GM12878 (cell line): ENCODE measurements around the gene SEC63. TPM values are rescaled to one million over a fixed set of nuclear protein-coding genes. Genes with fewer than 3 reads are reported as not detected.

Source experiments
- ATAC-seq: fragments of 200-7000 bp; cut with Tn5 transposase; 3 replicates; pipeline ENCODE4 v1.9.1; 2020; ENCODE audit warnings: mild to moderate bottlenecking, moderate library complexity
- BruUV-seq: library from RNA; stranded (reverse); fragments of 400-500 nt; replicated peaks from 2 replicates; lab custom pipeline; 2021; lab: Mats Ljungman, UMichigan
- CTCF ChIA-PET: fragments of 300-600 bp; sonication (Branson Sonifier 250); formaldehyde crosslinking; extraction: SDS; loops from one replicate; lab custom pipeline; 2021; ENCODE audit warnings: inconsistent platforms; lab: Yijun Ruan, JAX
- POLR2A ChIA-PET: fragments of 350-600 bp; formaldehyde crosslinking; extraction: SDS; loops from one replicate; lab custom pipeline; 2021; ENCODE audit warnings: inconsistent platforms; lab: Charles Lee
- RAD21 ChIA-PET: fragments of 300-600 bp; sonication (Branson Sonifier 250); formaldehyde crosslinking; loops from one replicate; lab custom pipeline; 2023; ENCODE audit warnings: antibody characterized with exemption; ENCODE audit not compliant: unreplicated experiment; lab: Charles Lee
- SMC1A ChIA-PET: fragments of 300-600 bp; sonication (Branson Sonifier 250); formaldehyde crosslinking; loops from one replicate; lab custom pipeline; 2023; ENCODE audit not compliant: unreplicated experiment, uncharacterized antibody; lab: Charles Lee
- DNase-seq: peaks from one replicate; pipeline ENCODE4 v3.0.0-alpha.2; 2011; ENCODE audit warnings: low read depth, low spot score
- FAIRE-seq: peaks from 3 replicates; lab custom pipeline; 2011; peaks lifted over from hg19 to GRCh38; lab: Jason Lieb, UNC
- H2AFZ ChIP-seq: 2 replicates; pipeline ENCODE4 v1.6.0; 2011; ENCODE audit warnings: low read depth, low read length, control low read depth; ENCODE audit not compliant: control insufficient read depth
- H3K27ac ChIP-seq: 2 replicates; pipeline ENCODE4 v1.5.1; 2011; ENCODE audit warnings: control low read depth; ENCODE audit not compliant: control insufficient read depth, insufficient read depth
- H3K27me3 ChIP-seq, 2 experiments: replicated peaks in 1 of 2; 2 replicates each; pipeline versions ENCODE4 v1.6.0 to v1.6.1; 2011; ENCODE audit warnings: low read length in 1 of 2; ENCODE audit not compliant: control insufficient read depth in 2 of 2, insufficient read depth in 2 of 2
- H3K36me3 ChIP-seq, 2 experiments: 2 replicates each; pipeline ENCODE4 v1.5.1; 2011; ENCODE audit warnings: low read length in 1 of 2; ENCODE audit not compliant: control insufficient read depth in 2 of 2, insufficient read depth in 2 of 2
- H3K4me1 ChIP-seq: 2 replicates; pipeline ENCODE4 v1.6.1; 2011; ENCODE audit warnings: mild to moderate bottlenecking, low read length, moderate library complexity, mixed read lengths; ENCODE audit not compliant: control insufficient read depth, insufficient read depth
- H3K4me2 ChIP-seq: 2 replicates; pipeline ENCODE4 v1.6.0; 2011; ENCODE audit warnings: control low read depth; ENCODE audit not compliant: control insufficient read depth, insufficient read depth
- H3K4me3 ChIP-seq: fragments of 200-600 bp; sonication (generic); 2 replicates; pipeline ENCODE4 v1.5.1; 2016
- H3K79me2 ChIP-seq: 2 replicates; pipeline ENCODE4 v1.6.0; 2011; ENCODE audit warnings: low read length; ENCODE audit not compliant: control insufficient read depth, insufficient read depth
- H3K9ac ChIP-seq: 2 replicates; pipeline ENCODE4 v1.8.0; 2011; ENCODE audit warnings: low read length, control low read depth, mixed read lengths; ENCODE audit not compliant: control insufficient read depth, insufficient read depth
- H3K9me3 ChIP-seq: replicated peaks from 3 replicates; pipeline ENCODE4 v1.5.1; 2011; ENCODE audit warnings: mild to moderate bottlenecking, low read length; ENCODE audit not compliant: control insufficient read depth, insufficient read depth
- H4K20me1 ChIP-seq: 2 replicates; pipeline ENCODE4 v1.6.0; 2011; ENCODE audit not compliant: control insufficient read depth, insufficient read depth
- BACH1 ChIP-seq: fragments of 450-650 bp; IDR thresholded peaks from 2 replicates; pipeline ENCODE4 v1.6.1; 2017; ENCODE audit warnings: mild to moderate bottlenecking, borderline replicate concordance
- CBX5 ChIP-seq: sonication (generic); IDR thresholded peaks from 2 replicates; pipeline ENCODE4 v1.6.1; 2016; ENCODE audit warnings: low read depth, moderate library complexity, mild to moderate bottlenecking, inconsistent platforms
- CREB1 ChIP-seq: IDR thresholded peaks from 2 replicates; pipeline ENCODE4 v1.6.1; 2012; ENCODE audit warnings: low read depth, mild to moderate bottlenecking, inconsistent platforms
- JUNB ChIP-seq: IDR thresholded peaks from 2 replicates; pipeline ENCODE4 v1.6.1; 2016; ENCODE audit warnings: antibody characterized with exemption, mild to moderate bottlenecking
- MTA3 ChIP-seq: IDR thresholded peaks from 2 replicates; pipeline ENCODE4 v1.6.1; 2012; ENCODE audit warnings: low read length, inconsistent platforms, borderline replicate concordance
- MXI1 ChIP-seq: fragments of 150-350 bp; IDR thresholded peaks from 2 replicates; pipeline ENCODE4 v1.6.1; 2011; ENCODE audit warnings: low read depth, mild to moderate bottlenecking, inconsistent platforms, low read length, improper control_type of control experiment
- MYC ChIP-seq: IDR thresholded peaks from 2 replicates; pipeline ENCODE4 v1.6.1; 2011; ENCODE audit warnings: mild to moderate bottlenecking, low read length, moderate library complexity, inconsistent platforms; ENCODE audit not compliant: insufficient read depth, insufficient replicate concordance, insufficient read length, severe bottlenecking
- NR2C1 ChIP-seq: fragments of 450-650 bp; IDR thresholded peaks from 2 replicates; pipeline ENCODE4 v1.6.1; 2017; ENCODE audit warnings: antibody characterized with exemption, mild to moderate bottlenecking, moderate library complexity
- NR2C2 ChIP-seq: IDR thresholded peaks from 2 replicates; pipeline ENCODE4 v1.6.1; 2011; ENCODE audit warnings: borderline replicate concordance, low read depth; ENCODE audit not compliant: control insufficient read depth, insufficient read length
- POU2F2 ChIP-seq: IDR thresholded peaks from 3 replicates; pipeline ENCODE4 v1.6.1; 2011; ENCODE audit warnings: low read depth, mild to moderate bottlenecking, low read length, borderline replicate concordance
- RB1 ChIP-seq: fragments of 450-650 bp; formaldehyde crosslinking; IDR thresholded peaks from 2 replicates; pipeline ENCODE4 v1.6.1; 2017; ENCODE audit warnings: mild to moderate bottlenecking, borderline replicate concordance
- RCOR1 ChIP-seq: conservative IDR thresholded peaks from 2 replicates; pipeline ENCODE4 v1.6.1; 2012; ENCODE audit warnings: low read depth, low read length, improper control_type of control experiment
- RELA ChIP-seq: fragments of 450-650 bp; IDR thresholded peaks from 2 replicates; pipeline ENCODE4 v1.8.0; 2014; ENCODE audit warnings: borderline replicate concordance; ENCODE audit not compliant: partially characterized antibody
- RUNX3 ChIP-seq: IDR thresholded peaks from 2 replicates; pipeline ENCODE4 v1.6.1; 2012; ENCODE audit warnings: low read length, inconsistent platforms
- SREBF1 ChIP-seq: IDR thresholded peaks from 2 replicates; pipeline ENCODE4 v1.6.1; 2012; ENCODE audit warnings: mild to moderate bottlenecking, low read length
- TAF1 ChIP-seq: IDR thresholded peaks from 2 replicates; pipeline ENCODE4 v1.6.1; 2011; ENCODE audit warnings: mild to moderate bottlenecking, low read depth, low read length, borderline replicate concordance
- ZNF24 ChIP-seq: fragments of 450-650 bp; IDR thresholded peaks from 2 replicates; pipeline ENCODE4 v1.6.1; 2017; ENCODE audit warnings: antibody characterized with exemption, mild to moderate bottlenecking
- WGBS: methylation state at CpG from one replicate; pipeline ENCODE4 v1.1.6; 2016; ENCODE audit warnings: low lambda C conversion rate; ENCODE audit not compliant: insufficient replicate concordance, insufficient coverage; ENCODE audit errors: missing lambda C conversion rate; 5-methylcytosine and 5-hydroxymethylcytosine counted together
- in situ Hi-C: fragments of 300-500 bp; cut with MboI; formaldehyde crosslinking; loops from 9 replicates; pipeline ENCODE4 v1.14.3; 2018; ENCODE audit warnings: mixed read lengths
- intact Hi-C: fragments of 100-400 bp; cut with micrococcal nuclease; formaldehyde crosslinking; loops from one replicate; pipeline ENCODE4 v1.14.2; 2022; ENCODE audit not compliant: unreplicated experiment
- polyA plus RNA-seq, 11 experiments: library from polyadenylated mRNA; depleted of rRNA in 4 of 11; unstranded in 6 of 11; stranded (reverse) in 5 of 11; fragments of >200 nt; fragmentation: Nextera tagmentation in 4 of 11; fragmentation: Illumina TruSeq in 1 of 11; extraction: Ambion mirVana in 4 of 11; extraction: Trizol in 1 of 11; gene quantifications; 1 replicate in 1 of 11; 2 replicates in 10 of 11; pipeline versions ENCODE4 v1.2.1 to v1.2.3, GENCODE V29; 2011 to 2016; ENCODE audit warnings: inconsistent platforms in 2 of 11, missing spikeins in 2 of 11, low read depth in 1 of 11
- total RNA-seq, 4 experiments: library from RNA; depleted of rRNA in 3 of 4; stranded (reverse); fragments of >200 nt in 3 of 4; fragmentation: Illumina TruSeq in 1 of 4; extraction: Trizol in 1 of 4; gene quantifications; 2 replicates each; pipeline versions ENCODE4 v1.2.1 to v1.2.3, GENCODE V29; 2013 to 2021
- TF ChIP-seq, protein P1 (sequence below): fragments of 450-650 bp; IDR thresholded peaks from 2 replicates; pipeline ENCODE4 v1.6.1; 2018; ENCODE audit warnings: mild to moderate bottlenecking, low read depth, moderate library complexity; ENCODE audit not compliant: partially characterized antibody

Gene SEC63
- total and polyA plus RNA-seq, 10 of the 15 experiments (the other 5 are each of a cell fraction or from before 2014, with no cell fraction given): 10.1 to 87.0 (median 34.3) TPM

DNA sequence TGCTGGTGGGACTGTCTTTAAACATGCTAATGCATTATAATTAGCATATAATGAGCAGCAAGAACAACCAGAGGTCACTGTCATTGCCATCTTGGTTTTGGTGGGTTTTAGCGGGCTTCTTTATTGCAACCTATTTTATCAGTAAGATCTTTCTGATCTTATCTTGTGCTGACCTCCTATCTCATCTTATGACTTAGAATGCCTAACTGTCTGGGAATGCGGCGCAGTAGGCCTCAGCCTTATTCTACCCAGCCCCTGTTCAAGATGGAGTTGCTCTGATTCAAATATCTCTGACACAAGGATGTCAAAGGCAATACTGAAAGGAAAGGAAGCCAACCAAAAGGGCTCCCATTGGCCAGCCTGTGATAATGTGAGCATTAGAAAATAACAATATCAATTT is 29.8 kb upstream of the SEC63 start:
- H3K9me3 ChIP-seq: no peaks in the 10 kb centered on the region
- DNase-seq (no peak), ATAC-seq (no peak), FAIRE-seq (no peak)
- TF ChIP-seq BACH1 (no peak), JUNB (no peak), ZNF24 (no peak), MXI1 (no peak), RB1 (no peak), NR2C2 (no peak), CBX5 (no peak), MTA3 (no peak), NR2C1 (no peak), SREBF1 (no peak), RCOR1 (no peak), CREB1 (no peak), RELA (no peak), MYC (no peak), RUNX3 (no peak), TAF1 (no peak), POU2F2 (no peak)
- TF ChIP-seq, protein P1, sequence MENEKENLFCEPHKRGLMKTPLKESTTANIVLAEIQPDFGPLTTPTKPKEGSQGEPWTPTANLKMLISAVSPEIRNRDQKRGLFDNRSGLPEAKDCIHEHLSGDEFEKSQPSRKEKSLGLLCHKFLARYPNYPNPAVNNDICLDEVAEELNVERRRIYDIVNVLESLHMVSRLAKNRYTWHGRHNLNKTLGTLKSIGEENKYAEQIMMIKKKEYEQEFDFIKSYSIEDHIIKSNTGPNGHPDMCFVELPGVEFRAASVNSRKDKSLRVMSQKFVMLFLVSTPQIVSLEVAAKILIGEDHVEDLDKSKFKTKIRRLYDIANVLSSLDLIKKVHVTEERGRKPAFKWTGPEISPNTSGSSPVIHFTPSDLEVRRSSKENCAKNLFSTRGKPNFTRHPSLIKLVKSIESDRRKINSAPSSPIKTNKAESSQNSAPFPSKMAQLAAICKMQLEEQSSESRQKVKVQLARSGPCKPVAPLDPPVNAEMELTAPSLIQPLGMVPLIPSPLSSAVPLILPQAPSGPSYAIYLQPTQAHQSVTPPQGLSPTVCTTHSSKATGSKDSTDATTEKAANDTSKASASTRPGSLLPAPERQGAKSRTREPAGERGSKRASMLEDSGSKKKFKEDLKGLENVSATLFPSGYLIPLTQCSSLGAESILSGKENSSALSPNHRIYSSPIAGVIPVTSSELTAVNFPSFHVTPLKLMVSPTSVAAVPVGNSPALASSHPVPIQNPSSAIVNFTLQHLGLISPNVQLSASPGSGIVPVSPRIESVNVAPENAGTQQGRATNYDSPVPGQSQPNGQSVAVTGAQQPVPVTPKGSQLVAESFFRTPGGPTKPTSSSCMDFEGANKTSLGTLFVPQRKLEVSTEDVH: no peak
- H3K27me3 ChIP-seq: no peaks in the 10 kb centered on the region; a peak in 1 of 4 replicates
- H3K27ac ChIP-seq: no peak overlapping the region
- H3K36me3 ChIP-seq: no peaks in the 10 kb centered on the region
- SMC1A ChIA-PET: interaction anchor here (0.9 kb wide), 1 partner anchor 10 kb away, joined by 3 read pairs; no protein-coding TSS in a partner anchor
- no peaks in the 10 kb centered on the region for H3K4me1 ChIP-seq
- H3K79me2 ChIP-seq: no peaks in the 10 kb centered on the region
- no peak overlapping the region for H2AFZ ChIP-seq
- in situ Hi-C loops (no loop called here), intact Hi-C loops (no loop called here)
- H3K4me2 ChIP-seq: no peak overlapping the region
- POLR2A ChIA-PET: no interaction called here
- H3K4me3 ChIP-seq: no peak overlapping the region
- 96% methylated on average over 3 of the region's 3 CpGs for WGBS
- H4K20me1 ChIP-seq: no peaks in the 10 kb centered on the region
- no TSS peak for BruUV-seq
- RAD21 ChIA-PET: no interaction called here
- CTCF ChIA-PET: no interaction called here
- no peak overlapping the region for H3K9ac ChIP-seq
